ENCODE measurements around the gene CCDC12.

- TF ChIP-seq, protein P1, sequence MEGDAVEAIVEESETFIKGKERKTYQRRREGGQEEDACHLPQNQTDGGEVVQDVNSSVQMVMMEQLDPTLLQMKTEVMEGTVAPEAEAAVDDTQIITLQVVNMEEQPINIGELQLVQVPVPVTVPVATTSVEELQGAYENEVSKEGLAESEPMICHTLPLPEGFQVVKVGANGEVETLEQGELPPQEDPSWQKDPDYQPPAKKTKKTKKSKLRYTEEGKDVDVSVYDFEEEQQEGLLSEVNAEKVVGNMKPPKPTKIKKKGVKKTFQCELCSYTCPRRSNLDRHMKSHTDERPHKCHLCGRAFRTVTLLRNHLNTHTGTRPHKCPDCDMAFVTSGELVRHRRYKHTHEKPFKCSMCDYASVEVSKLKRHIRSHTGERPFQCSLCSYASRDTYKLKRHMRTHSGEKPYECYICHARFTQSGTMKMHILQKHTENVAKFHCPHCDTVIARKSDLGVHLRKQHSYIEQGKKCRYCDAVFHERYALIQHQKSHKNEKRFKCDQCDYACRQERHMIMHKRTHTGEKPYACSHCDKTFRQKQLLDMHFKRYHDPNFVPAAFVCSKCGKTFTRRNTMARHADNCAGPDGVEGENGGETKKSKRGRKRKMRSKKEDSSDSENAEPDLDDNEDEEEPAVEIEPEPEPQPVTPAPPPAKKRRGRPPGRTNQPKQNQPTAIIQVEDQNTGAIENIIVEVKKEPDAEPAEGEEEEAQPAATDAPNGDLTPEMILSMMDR (IDR thresholded peaks at IDR 0.05), result no peak
- TF ChIP-seq ZFX (IDR thresholded peaks at IDR 0.05; ENCODE audit: borderline replicate concordance), result no peak
Observed at GRCh38 chr3:47018269-47018611, 41.7 kb upstream of the CCDC12 start.
